GM21717 (cell line): ENCODE data around the gene ZNF598.
"Not testable (repeated sequence)": the region's sequence is repeated elsewhere in the genome, so short reads cannot be mapped to it uniquely, and the experiment has no call there.

Experiments
- ATAC-seq: cut with Tn5 transposase; IDR thresholded peaks from one replicate; pipeline ENCODE4 v1.9.1; 2021; ENCODE audit warnings: mild to moderate bottlenecking, moderate library complexity; ENCODE audit not compliant: unreplicated experiment

Gene ZNF598

GRCh38 chr16:1960665-1961630 lies 48.7 kb downstream of the ZNF598 start:
- no peak for ATAC-seq

GRCh38 chr16:1959269-1960039 lies 50.2 kb downstream of the ZNF598 start, which contains the start of gene NDUFB10:
TSS of gene NDUFB10 (plus strand) at chr16:1959538. CDS start at chr16:1959625, 87 bp downstream.
- no peak for ATAC-seq

GRCh38 chr16:1958715-1959268 lies 50.8 kb downstream of the ZNF598 start:
- ATAC-seq: no peak

- ATAC-seq: not testable (repeated sequence)
Measured at GRCh38 chr16:1958143-1958491, 51.5 kb downstream of the ZNF598 start.

- not testable (repeated sequence) for ATAC-seq
Measured at GRCh38 chr16:1957434-1958142, 52.0 kb downstream of the ZNF598 start.

GRCh38 chr16:1953734-1954133 lies 55.9 kb downstream of the ZNF598 start:
- ATAC-seq: no peak

GRCh38 chr16:1950559-1950958 lies 59.1 kb downstream of the ZNF598 start:
- ATAC-seq: no peak

GRCh38 chr16:1950047-1950446 lies 59.6 kb downstream of the ZNF598 start:
- ATAC-seq: no peak

- no peak for ATAC-seq
Measured at GRCh38 chr16:1949507-1949906, 60.1 kb downstream of the ZNF598 start.
